IMR-90 (cell line): ENCODE data around the gene PACSIN2. TPM values are rescaled to one million over a fixed set of nuclear protein-coding genes. Genes with fewer than 3 reads are reported as not detected.

ENCODE experiments used
- ATAC-seq: fragments of 200-7000 bp; cut with Tn5 transposase; 2 replicates; pipeline ENCODE4 v1.9.1; 2020; ENCODE audit warnings: low read depth, mild to moderate bottlenecking, moderate library complexity
- BruUV-seq: library from RNA; stranded (reverse); fragments of 400-500 nt; replicated peaks from 2 replicates; lab custom pipeline; 2021; lab: Mats Ljungman, UMichigan
- CTCF ChIA-PET: fragments of 300-600 bp; formaldehyde crosslinking; extraction: SDS; loops from one replicate; lab custom pipeline; 2021; ENCODE audit warnings: antibody characterized with exemption; lab: Yijun Ruan, JAX
- POLR2A ChIA-PET: fragments of 300-600 bp; sonication (Branson Sonifier 250); formaldehyde crosslinking; loops from one replicate; lab custom pipeline; 2022; ENCODE audit warnings: antibody characterized with exemption; ENCODE audit not compliant: unreplicated experiment; lab: Charles Lee
- DNase-seq: peaks from one replicate; pipeline ENCODE4 v3.0.0; 2013
- H2AFZ ChIP-seq: replicated peaks from 2 replicates; pipeline ENCODE3; 2013; ENCODE audit warnings: low read length, mild to moderate bottlenecking; ENCODE audit not compliant: poor library complexity
- H2AK5ac ChIP-seq: 2 replicates; pipeline ENCODE4 v1.6.1; 2013; ENCODE audit warnings: low read depth, low read length, inconsistent platforms
- H2AK9ac ChIP-seq: replicated peaks from 2 replicates; pipeline ENCODE3; 2013; ENCODE audit warnings: mild to moderate bottlenecking, low read depth, low read length, moderate library complexity; ENCODE audit not compliant: poor library complexity
- H2BK120ac ChIP-seq: 2 replicates; pipeline ENCODE4 v1.6.1; 2013; ENCODE audit warnings: low read depth, low read length, inconsistent platforms
- H2BK15ac ChIP-seq: 3 replicates; pipeline ENCODE4 v1.6.1; 2013; ENCODE audit warnings: low read depth, low read length, inconsistent platforms
- H2BK20ac ChIP-seq: 2 replicates; pipeline ENCODE4 v1.6.1; 2013; ENCODE audit warnings: low read depth, mild to moderate bottlenecking, inconsistent platforms, low read length, moderate library complexity
- H2BK5ac ChIP-seq: 2 replicates; pipeline ENCODE4 v1.6.1; 2013; ENCODE audit warnings: mild to moderate bottlenecking, low read depth, low read length, inconsistent platforms; ENCODE audit not compliant: poor library complexity, severe bottlenecking
- H3K14ac ChIP-seq: replicated peaks from 2 replicates; pipeline ENCODE4 v1.6.1; 2013; ENCODE audit warnings: low read depth, low read length, inconsistent platforms
- H3K18ac ChIP-seq: 2 replicates; pipeline ENCODE4 v1.6.1; 2013; ENCODE audit warnings: low read depth, low read length, control low read depth
- H3K23ac ChIP-seq: 2 replicates; pipeline ENCODE4 v1.6.1; 2013; ENCODE audit warnings: low read depth, low read length, inconsistent platforms
- H3K27ac ChIP-seq: 2 replicates; pipeline ENCODE4 v1.5.1; 2013; ENCODE audit warnings: mild to moderate bottlenecking, control low read depth, low read length; ENCODE audit not compliant: insufficient read depth
- H3K27me3 ChIP-seq: 2 replicates; pipeline ENCODE4 v1.6.1; 2013; ENCODE audit warnings: low read length; ENCODE audit not compliant: control insufficient read depth, insufficient read depth
- H3K36me3 ChIP-seq: 2 replicates; pipeline ENCODE4 v1.6.1; 2013; ENCODE audit warnings: low read length, mixed read lengths; ENCODE audit not compliant: control insufficient read depth, insufficient read depth
- H3K4ac ChIP-seq: 2 replicates; pipeline ENCODE4 v1.6.1; 2013; ENCODE audit warnings: low read depth, low read length, inconsistent platforms
- H3K4me1 ChIP-seq: 2 replicates; pipeline ENCODE4 v1.6.1; 2013; ENCODE audit warnings: low read length, mixed read lengths; ENCODE audit not compliant: control insufficient read depth, insufficient read depth
- H3K4me2 ChIP-seq: 2 replicates; pipeline ENCODE4 v1.6.1; 2013; ENCODE audit warnings: low read depth, mild to moderate bottlenecking, control low read depth, low read length, moderate library complexity
- H3K4me3 ChIP-seq: 2 replicates; pipeline ENCODE4 v1.5.1; 2013; ENCODE audit warnings: low read depth, mild to moderate bottlenecking, control low read depth, low read length, moderate library complexity; ENCODE audit not compliant: insufficient read depth
- H3K56ac ChIP-seq: 2 replicates; pipeline ENCODE4 v1.6.1; 2013; ENCODE audit warnings: low read length, inconsistent platforms; ENCODE audit not compliant: insufficient read depth; ENCODE audit errors: extremely low read depth
- H3K79me1 ChIP-seq, 2 experiments: 2 replicates each; pipeline ENCODE4 v1.6.1; 2013; ENCODE audit warnings: low read length in 2 of 2, inconsistent platforms in 1 of 2, low read depth in 1 of 2
- H3K9ac ChIP-seq: 2 replicates; pipeline ENCODE4 v1.6.1; 2013; ENCODE audit warnings: low read depth, low read length, control low read depth
- H3K9me1 ChIP-seq: 2 replicates; pipeline ENCODE4 v1.6.1; 2013; ENCODE audit warnings: low read length, inconsistent platforms; ENCODE audit not compliant: insufficient read depth
- H3K9me3 ChIP-seq: 2 replicates; pipeline ENCODE4 v1.6.1; 2013; ENCODE audit warnings: low read length; ENCODE audit not compliant: control insufficient read depth, insufficient read depth
- H4K20me1 ChIP-seq: 2 replicates; pipeline ENCODE4 v1.6.1; 2013; ENCODE audit warnings: low read length, inconsistent platforms; ENCODE audit not compliant: insufficient read depth
- H4K5ac ChIP-seq: 2 replicates; pipeline ENCODE4 v1.6.1; 2013; ENCODE audit warnings: mild to moderate bottlenecking, low read depth, low read length, control low read depth
- H4K8ac ChIP-seq, 2 experiments: 2 replicates each; pipeline ENCODE4 v1.6.1; 2013; ENCODE audit warnings: low read depth in 2 of 2, low read length in 2 of 2, control low read depth in 1 of 2, inconsistent platforms in 1 of 2
- H4K91ac ChIP-seq: 2 replicates; pipeline ENCODE4 v1.6.1; 2013; ENCODE audit warnings: low read depth, low read length, inconsistent platforms; ENCODE audit not compliant: insufficient read depth
- CEBPB ChIP-seq: IDR thresholded peaks from 2 replicates; pipeline ENCODE4 v1.6.1; 2012; ENCODE audit warnings: low read depth, low read length, improper control_type of control experiment
- ELK1 ChIP-seq: fragments of 150-350 bp; IDR thresholded peaks from 2 replicates; pipeline ENCODE4 v1.6.1; 2016; ENCODE audit warnings: low read depth, mild to moderate bottlenecking, low read length, moderate library complexity, borderline replicate concordance
- MAZ ChIP-seq: IDR thresholded peaks from 2 replicates; pipeline ENCODE4 v1.6.1; 2012; ENCODE audit warnings: low read depth, mild to moderate bottlenecking, low read length, improper control_type of control experiment, moderate library complexity, borderline replicate concordance
- SMC3 ChIP-seq: fragments of 150-350 bp; IDR thresholded peaks from 2 replicates; pipeline ENCODE4 v1.6.1; 2016; ENCODE audit warnings: low read depth, mild to moderate bottlenecking, antibody characterized with exemption, low read length, moderate library complexity
- WGBS, 2 experiments: methylation state at CpG; one replicate each; pipeline versions ENCODE4 v1.1.5 to v1.1.7; 2013; ENCODE audit warnings: missing lambda C conversion rate in 2 of 2; ENCODE audit not compliant: insufficient read length in 1 of 2; ENCODE audit errors: extremely low coverage in 2 of 2; 5-methylcytosine and 5-hydroxymethylcytosine counted together
- dilution Hi-C: fragments of 300-500 bp; cut with HindIII; formaldehyde crosslinking; loops from one replicate; pipeline ENCODE4 v1.14.3; 2018; ENCODE audit warnings: low sequenced_read_pairs; ENCODE audit not compliant: unreplicated experiment
- in situ Hi-C: fragments of 300-500 bp; cut with MboI; formaldehyde crosslinking; loops from 3 replicates; pipeline ENCODE4 v1.14.3; 2019; ENCODE audit warnings: low sequenced_read_pairs, inconsistent platforms, mixed read lengths
- intact Hi-C: fragments of 100-400 bp; cut with micrococcal nuclease; formaldehyde crosslinking; loops from 2 replicates; pipeline ENCODE4 v1.10.0; 2022
- polyA plus RNA-seq, 3 experiments: library from polyadenylated mRNA; depleted of rRNA; stranded (reverse); fragments of >200 nt; gene quantifications; 2 replicates each; pipeline ENCODE4 v1.2.3, GENCODE V29; 2012; ENCODE audit warnings: low replicate concordance in 1 of 3
- total RNA-seq: library from RNA; depleted of rRNA; stranded (reverse); fragments of >200 nt; gene quantifications from 2 replicates; pipeline ENCODE4 v1.2.3, GENCODE V29; 2012

The PACSIN2 gene
- total and polyA plus RNA-seq, 2 of the 4 experiments (the other 2 are of a cell fraction), result 85.0 to 118 TPM

GRCh38 chr22:42993651-42994275 lies 21.2 kb downstream of the PACSIN2 start:
- Histone ChIP-seq H3K4me1 (peaks cover 40% of the 10 kb centered on the region), H2BK5ac (peak overlapping the region; percentile 95), H3K4me3 (no peak overlapping the region), H4K20me1 (peaks cover 35% of the 10 kb centered on the region), H3K9me3 (no peaks in the 10 kb centered on the region), H4K91ac (peak overlapping the region; percentile 89), H4K8ac (peak overlapping the region; percentile 29 to 92; a peak in 3 of 4 replicates), H3K4ac (peak overlapping the region; percentile 96), H3K56ac (0 out of 2 replicates have a peak overlapping the region, but pooled peaks have one; percentile 93), H3K27me3 (no peaks in the 10 kb centered on the region), H4K5ac (peak overlapping the region; percentile 73), H3K9ac (peak overlapping the region; percentile 90; the same call in 1 of the 2 replicates), H2BK20ac (peak overlapping the region; percentile 79), H3K36me3 (no peaks in the 10 kb centered on the region), H3K23ac (peak overlapping the region; percentile 97), H3K9me1 (peaks cover 38% of the 10 kb centered on the region), H3K4me2 (peak overlapping the region; percentile 78), H2BK15ac (peak overlapping the region; percentile 57; the same call in 2 of the 3 replicates), H2AK9ac (peak overlapping the region; percentile 74), H2AK5ac (peak overlapping the region; percentile 98), H3K79me1 (peaks cover 13 to 76% of the 10 kb centered on the region in 2 experiments), H2AFZ (peak overlapping the region; percentile 4), H3K18ac (peak overlapping the region; percentile 83), H2BK120ac (peak overlapping the region; percentile 82), H3K27ac (peak overlapping the region; percentile 98), H3K14ac (peak overlapping the region; percentile 96)
- CTCF ChIA-PET, result no interaction called here
- TF ChIP-seq MAZ (no peak), CEBPB (peak; percentile 89), ELK1 (no peak), SMC3 (no peak)
- dilution Hi-C loops (no loop called here), intact Hi-C loops (loop anchor here (2.0 kb wide), 1 partner anchor 21 kb away; the partner anchor contains the start of gene PACSIN2), in situ Hi-C loops (no loop called here)
- 50% methylated on average over 2 of the region's 12 CpGs; no CpG with 5 or more reads in 1 of the 2 experiments for WGBS, 2 experiments
- DNase-seq (peak; percentile 60), ATAC-seq (peak; percentile 3; the same call in 1 of the 2 replicates)
- BruUV-seq, result no TSS peak
- POLR2A ChIA-PET, result interaction anchor here (0.6 kb wide), 2 partner anchors 72 to 170 kb away, joined by 3 read pairs; no protein-coding TSS in a partner anchor
